AG10803 (cell line): ENCODE data around the gene EFCAB12.
A peak's percentile ranks its signal among the peaks of the same experiment; 100 is the strongest.

Experiments
- DNase-seq: peaks from one replicate; pipeline ENCODE4 v3.0.0; 2010; ENCODE audit warnings: low read depth
- H3K4me3 ChIP-seq: 2 replicates; pipeline ENCODE4 v1.5.1; 2011; ENCODE audit warnings: mild to moderate bottlenecking, low read length, control low read depth
- TF ChIP-seq, protein P1 (sequence below): conservative IDR thresholded peaks from 2 replicates; pipeline ENCODE4 v1.5.1; 2011; ENCODE audit warnings: mild to moderate bottlenecking, low read length, control low read depth, inconsistent platforms

Gene EFCAB12

DNA sequence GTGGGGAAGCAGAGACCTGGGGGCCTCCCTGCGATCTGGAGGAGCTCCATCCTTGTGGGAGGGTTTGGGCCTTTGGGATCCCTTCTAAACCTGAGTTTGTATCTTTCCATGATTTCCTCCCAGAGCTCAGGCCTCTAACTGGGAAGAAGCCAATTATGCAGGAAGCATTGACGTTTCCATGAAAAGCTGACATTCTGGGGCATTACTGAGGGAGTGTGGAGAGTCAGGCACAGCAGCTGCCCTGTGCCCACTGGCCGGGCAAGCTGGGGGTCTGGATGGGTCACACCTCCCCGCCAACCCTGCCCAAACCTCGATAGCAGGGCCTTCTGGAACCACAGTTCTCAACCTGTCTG, 74.9 kb downstream of the EFCAB12 start:
- H3K4me3 ChIP-seq, result no peak overlapping the region
- TF ChIP-seq, protein P1, sequence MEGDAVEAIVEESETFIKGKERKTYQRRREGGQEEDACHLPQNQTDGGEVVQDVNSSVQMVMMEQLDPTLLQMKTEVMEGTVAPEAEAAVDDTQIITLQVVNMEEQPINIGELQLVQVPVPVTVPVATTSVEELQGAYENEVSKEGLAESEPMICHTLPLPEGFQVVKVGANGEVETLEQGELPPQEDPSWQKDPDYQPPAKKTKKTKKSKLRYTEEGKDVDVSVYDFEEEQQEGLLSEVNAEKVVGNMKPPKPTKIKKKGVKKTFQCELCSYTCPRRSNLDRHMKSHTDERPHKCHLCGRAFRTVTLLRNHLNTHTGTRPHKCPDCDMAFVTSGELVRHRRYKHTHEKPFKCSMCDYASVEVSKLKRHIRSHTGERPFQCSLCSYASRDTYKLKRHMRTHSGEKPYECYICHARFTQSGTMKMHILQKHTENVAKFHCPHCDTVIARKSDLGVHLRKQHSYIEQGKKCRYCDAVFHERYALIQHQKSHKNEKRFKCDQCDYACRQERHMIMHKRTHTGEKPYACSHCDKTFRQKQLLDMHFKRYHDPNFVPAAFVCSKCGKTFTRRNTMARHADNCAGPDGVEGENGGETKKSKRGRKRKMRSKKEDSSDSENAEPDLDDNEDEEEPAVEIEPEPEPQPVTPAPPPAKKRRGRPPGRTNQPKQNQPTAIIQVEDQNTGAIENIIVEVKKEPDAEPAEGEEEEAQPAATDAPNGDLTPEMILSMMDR, result no peak
- DNase-seq, result no peak

DNA sequence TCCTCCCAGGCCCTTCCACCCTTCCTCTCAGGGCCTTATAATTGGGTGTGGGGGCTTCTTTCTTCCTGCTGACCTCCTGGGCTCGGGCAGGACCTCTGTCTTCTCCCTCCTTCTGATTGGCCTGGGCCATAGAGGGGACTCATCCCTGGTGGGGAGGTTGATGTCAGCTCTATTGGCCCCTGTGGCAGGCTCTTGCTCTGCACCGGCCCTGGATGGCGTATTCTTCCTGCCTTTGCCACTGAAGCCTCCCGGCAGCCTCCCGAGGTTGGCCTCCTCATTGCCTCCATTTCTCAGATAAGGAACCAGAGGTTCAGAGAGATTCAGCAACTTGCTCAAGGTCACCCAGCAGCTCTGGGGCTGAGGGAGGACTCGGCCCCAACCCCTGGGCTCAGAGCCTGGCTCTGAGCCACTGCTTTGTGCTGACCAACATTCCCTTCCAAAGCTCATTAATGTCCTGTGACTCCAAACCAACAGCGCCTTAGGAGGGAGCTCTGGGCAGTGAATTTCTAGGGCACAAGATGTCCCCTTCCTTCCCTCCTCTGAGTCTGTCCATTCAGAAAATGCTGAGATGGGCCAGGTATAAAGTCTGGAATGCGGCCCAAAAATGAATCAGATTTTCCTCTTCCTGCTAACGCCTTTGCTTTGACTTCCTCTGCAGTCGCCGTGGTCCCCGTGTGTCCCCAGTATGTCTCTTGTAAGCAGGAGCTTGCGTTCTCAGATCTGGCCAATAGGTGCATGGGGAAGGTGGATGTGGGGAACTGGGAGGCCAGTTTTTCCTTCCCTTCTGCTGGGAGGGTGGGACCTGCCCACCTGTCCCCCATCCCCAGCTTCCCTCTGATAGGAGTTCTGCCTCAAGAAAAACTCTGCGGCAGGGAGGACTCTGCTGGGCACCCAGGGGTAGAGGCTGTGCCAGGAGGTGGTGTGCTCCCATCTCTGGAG, 75.5 kb downstream of the EFCAB12 start:
- H3K4me3 ChIP-seq, result no peak overlapping the region
- TF ChIP-seq, protein P1, result no peak
- no peak for DNase-seq

DNA sequence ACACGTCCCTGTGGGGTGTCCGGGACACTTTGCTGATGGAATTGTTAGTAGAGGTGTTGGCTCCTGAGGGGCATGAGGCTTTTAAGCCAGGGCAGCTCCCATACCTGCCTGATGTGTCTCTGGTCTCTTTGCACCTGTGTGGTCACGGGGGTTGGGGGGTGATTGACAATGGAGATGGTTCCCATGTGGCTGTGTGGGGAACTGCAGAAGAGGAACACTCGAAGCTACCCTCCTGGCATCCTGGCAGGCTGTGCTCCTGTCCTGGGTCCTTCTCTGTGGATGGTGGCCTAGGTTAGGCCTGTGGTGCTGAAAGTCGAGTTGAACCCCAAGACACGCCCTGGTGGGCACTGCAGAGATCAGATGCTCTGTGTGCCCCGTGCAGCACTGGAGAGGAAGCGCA, 76.4 kb downstream of the EFCAB12 start:
- DNase-seq, result no peak
- TF ChIP-seq, protein P1, result 0 out of 2 replicates have a peak, but pooled peaks have one; percentile 13
- no peak overlapping the region for H3K4me3 ChIP-seq
